IMR-90 (cell line): ENCODE measurements around the gene CD6. TPM values are rescaled to one million over a fixed set of nuclear protein-coding genes. Genes with fewer than 3 reads are reported as not detected.

Source experiments
- ATAC-seq: fragments of 200-7000 bp; cut with Tn5 transposase; 2 replicates; pipeline ENCODE4 v1.9.1; 2020; ENCODE audit warnings: low read depth, mild to moderate bottlenecking, moderate library complexity
- BruUV-seq: library from RNA; stranded (reverse); fragments of 400-500 nt; replicated peaks from 2 replicates; lab custom pipeline; 2021; lab: Mats Ljungman, UMichigan
- CTCF ChIA-PET: fragments of 300-600 bp; formaldehyde crosslinking; extraction: SDS; loops from one replicate; lab custom pipeline; 2021; ENCODE audit warnings: antibody characterized with exemption; lab: Yijun Ruan, JAX
- POLR2A ChIA-PET: fragments of 300-600 bp; sonication (Branson Sonifier 250); formaldehyde crosslinking; loops from one replicate; lab custom pipeline; 2022; ENCODE audit warnings: antibody characterized with exemption; ENCODE audit not compliant: unreplicated experiment; lab: Charles Lee
- DNase-seq: peaks from one replicate; pipeline ENCODE4 v3.0.0; 2013
- H2AFZ ChIP-seq: replicated peaks from 2 replicates; pipeline ENCODE3; 2013; ENCODE audit warnings: low read length, mild to moderate bottlenecking; ENCODE audit not compliant: poor library complexity
- H2AK5ac ChIP-seq: 2 replicates; pipeline ENCODE4 v1.6.1; 2013; ENCODE audit warnings: low read depth, low read length, inconsistent platforms
- H2AK9ac ChIP-seq: replicated peaks from 2 replicates; pipeline ENCODE3; 2013; ENCODE audit warnings: mild to moderate bottlenecking, low read depth, low read length, moderate library complexity; ENCODE audit not compliant: poor library complexity
- H2BK120ac ChIP-seq: 2 replicates; pipeline ENCODE4 v1.6.1; 2013; ENCODE audit warnings: low read depth, low read length, inconsistent platforms
- H2BK15ac ChIP-seq: 3 replicates; pipeline ENCODE4 v1.6.1; 2013; ENCODE audit warnings: low read depth, low read length, inconsistent platforms
- H2BK20ac ChIP-seq: 2 replicates; pipeline ENCODE4 v1.6.1; 2013; ENCODE audit warnings: low read depth, mild to moderate bottlenecking, inconsistent platforms, low read length, moderate library complexity
- H2BK5ac ChIP-seq: 2 replicates; pipeline ENCODE4 v1.6.1; 2013; ENCODE audit warnings: mild to moderate bottlenecking, low read depth, low read length, inconsistent platforms; ENCODE audit not compliant: poor library complexity, severe bottlenecking
- H3K14ac ChIP-seq: replicated peaks from 2 replicates; pipeline ENCODE4 v1.6.1; 2013; ENCODE audit warnings: low read depth, low read length, inconsistent platforms
- H3K18ac ChIP-seq: 2 replicates; pipeline ENCODE4 v1.6.1; 2013; ENCODE audit warnings: low read depth, low read length, control low read depth
- H3K23ac ChIP-seq: 2 replicates; pipeline ENCODE4 v1.6.1; 2013; ENCODE audit warnings: low read depth, low read length, inconsistent platforms
- H3K27ac ChIP-seq: 2 replicates; pipeline ENCODE4 v1.5.1; 2013; ENCODE audit warnings: mild to moderate bottlenecking, control low read depth, low read length; ENCODE audit not compliant: insufficient read depth
- H3K27me3 ChIP-seq: 2 replicates; pipeline ENCODE4 v1.6.1; 2013; ENCODE audit warnings: low read length; ENCODE audit not compliant: control insufficient read depth, insufficient read depth
- H3K36me3 ChIP-seq: 2 replicates; pipeline ENCODE4 v1.6.1; 2013; ENCODE audit warnings: low read length, mixed read lengths; ENCODE audit not compliant: control insufficient read depth, insufficient read depth
- H3K4ac ChIP-seq: 2 replicates; pipeline ENCODE4 v1.6.1; 2013; ENCODE audit warnings: low read depth, low read length, inconsistent platforms
- H3K4me1 ChIP-seq: 2 replicates; pipeline ENCODE4 v1.6.1; 2013; ENCODE audit warnings: low read length, mixed read lengths; ENCODE audit not compliant: control insufficient read depth, insufficient read depth
- H3K4me2 ChIP-seq: 2 replicates; pipeline ENCODE4 v1.6.1; 2013; ENCODE audit warnings: low read depth, mild to moderate bottlenecking, control low read depth, low read length, moderate library complexity
- H3K4me3 ChIP-seq: 2 replicates; pipeline ENCODE4 v1.5.1; 2013; ENCODE audit warnings: low read depth, mild to moderate bottlenecking, control low read depth, low read length, moderate library complexity; ENCODE audit not compliant: insufficient read depth
- H3K56ac ChIP-seq: 2 replicates; pipeline ENCODE4 v1.6.1; 2013; ENCODE audit warnings: low read length, inconsistent platforms; ENCODE audit not compliant: insufficient read depth; ENCODE audit errors: extremely low read depth
- H3K79me1 ChIP-seq, 2 experiments: 2 replicates each; pipeline ENCODE4 v1.6.1; 2013; ENCODE audit warnings: low read length in 2 of 2, inconsistent platforms in 1 of 2, low read depth in 1 of 2
- H3K9ac ChIP-seq: 2 replicates; pipeline ENCODE4 v1.6.1; 2013; ENCODE audit warnings: low read depth, low read length, control low read depth
- H3K9me1 ChIP-seq: 2 replicates; pipeline ENCODE4 v1.6.1; 2013; ENCODE audit warnings: low read length, inconsistent platforms; ENCODE audit not compliant: insufficient read depth
- H3K9me3 ChIP-seq: 2 replicates; pipeline ENCODE4 v1.6.1; 2013; ENCODE audit warnings: low read length; ENCODE audit not compliant: control insufficient read depth, insufficient read depth
- H4K20me1 ChIP-seq: 2 replicates; pipeline ENCODE4 v1.6.1; 2013; ENCODE audit warnings: low read length, inconsistent platforms; ENCODE audit not compliant: insufficient read depth
- H4K5ac ChIP-seq: 2 replicates; pipeline ENCODE4 v1.6.1; 2013; ENCODE audit warnings: mild to moderate bottlenecking, low read depth, low read length, control low read depth
- H4K8ac ChIP-seq, 2 experiments: 2 replicates each; pipeline ENCODE4 v1.6.1; 2013; ENCODE audit warnings: low read depth in 2 of 2, low read length in 2 of 2, control low read depth in 1 of 2, inconsistent platforms in 1 of 2
- H4K91ac ChIP-seq: 2 replicates; pipeline ENCODE4 v1.6.1; 2013; ENCODE audit warnings: low read depth, low read length, inconsistent platforms; ENCODE audit not compliant: insufficient read depth
- BHLHE40 ChIP-seq: fragments of 150-350 bp; IDR thresholded peaks from 2 replicates; pipeline ENCODE4 v1.6.1; 2016; ENCODE audit warnings: mild to moderate bottlenecking, low read depth, low read length
- CEBPB ChIP-seq: IDR thresholded peaks from 2 replicates; pipeline ENCODE4 v1.6.1; 2012; ENCODE audit warnings: low read depth, low read length, improper control_type of control experiment
- MAZ ChIP-seq: IDR thresholded peaks from 2 replicates; pipeline ENCODE4 v1.6.1; 2012; ENCODE audit warnings: low read depth, mild to moderate bottlenecking, low read length, improper control_type of control experiment, moderate library complexity, borderline replicate concordance
- MXI1 ChIP-seq: IDR thresholded peaks from 2 replicates; pipeline ENCODE4 v1.6.1; 2012; ENCODE audit warnings: low read depth, mild to moderate bottlenecking, low read length, moderate library complexity, borderline replicate concordance
- NFE2L2 ChIP-seq: fragments of 150-350 bp; IDR thresholded peaks from 2 replicates; pipeline ENCODE4 v1.6.1; 2016; ENCODE audit warnings: low read depth, mild to moderate bottlenecking, low read length
- RCOR1 ChIP-seq: IDR thresholded peaks from 2 replicates; pipeline ENCODE4 v1.6.1; 2012; ENCODE audit warnings: mild to moderate bottlenecking, low read length, improper control_type of control experiment; ENCODE audit not compliant: insufficient replicate concordance
- WGBS, 2 experiments: methylation state at CpG; one replicate each; pipeline versions ENCODE4 v1.1.5 to v1.1.7; 2013; ENCODE audit warnings: missing lambda C conversion rate in 2 of 2; ENCODE audit not compliant: insufficient read length in 1 of 2; ENCODE audit errors: extremely low coverage in 2 of 2; 5-methylcytosine and 5-hydroxymethylcytosine counted together
- dilution Hi-C: fragments of 300-500 bp; cut with HindIII; formaldehyde crosslinking; loops from one replicate; pipeline ENCODE4 v1.14.3; 2018; ENCODE audit warnings: low sequenced_read_pairs; ENCODE audit not compliant: unreplicated experiment
- in situ Hi-C: fragments of 300-500 bp; cut with MboI; formaldehyde crosslinking; loops from 3 replicates; pipeline ENCODE4 v1.14.3; 2019; ENCODE audit warnings: low sequenced_read_pairs, inconsistent platforms, mixed read lengths
- intact Hi-C: fragments of 100-400 bp; cut with micrococcal nuclease; formaldehyde crosslinking; loops from 2 replicates; pipeline ENCODE4 v1.10.0; 2022
- polyA plus RNA-seq, 3 experiments: library from polyadenylated mRNA; depleted of rRNA; stranded (reverse); fragments of >200 nt; gene quantifications; 2 replicates each; pipeline ENCODE4 v1.2.3, GENCODE V29; 2012; ENCODE audit warnings: low replicate concordance in 1 of 3
- total RNA-seq: library from RNA; depleted of rRNA; stranded (reverse); fragments of >200 nt; gene quantifications from 2 replicates; pipeline ENCODE4 v1.2.3, GENCODE V29; 2012
- TF ChIP-seq, protein P1 (sequence below): fragments of 150-350 bp; IDR thresholded peaks from 2 replicates; pipeline ENCODE4 v1.6.1; 2016; ENCODE audit warnings: low read depth, mild to moderate bottlenecking, low read length, moderate library complexity, borderline replicate concordance
- TF ChIP-seq, protein P2 (sequence below): fragments of 150-350 bp; IDR thresholded peaks from 2 replicates; pipeline ENCODE4 v1.6.1; 2017; ENCODE audit warnings: mild to moderate bottlenecking, antibody characterized with exemption, low read length, low read depth

Gene CD6
- total and polyA plus RNA-seq, 2 of the 4 experiments (the other 2 are of a cell fraction), result not detected

DNA sequence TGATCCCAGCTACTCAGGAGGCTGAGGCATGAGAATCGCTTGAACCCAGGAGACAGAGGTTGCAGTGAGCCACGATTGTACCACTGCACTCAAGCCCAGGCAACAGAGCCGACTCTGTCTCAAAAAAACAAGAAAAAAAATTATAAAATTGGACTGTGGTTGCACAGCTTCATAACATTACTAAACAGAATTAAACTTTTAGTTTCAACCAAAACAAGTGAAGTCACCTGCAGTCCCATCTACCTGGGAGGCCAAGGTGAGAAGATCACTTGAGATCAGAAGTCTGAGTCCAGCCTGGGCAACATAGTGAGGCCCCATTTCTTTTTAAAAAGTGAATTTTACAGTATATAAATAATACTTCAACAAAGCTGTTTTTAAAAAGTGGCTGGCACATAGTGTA is 83.0 kb downstream of the CD6 start:
- Histone ChIP-seq H2BK20ac (no peak overlapping the region), H3K4ac (no peak overlapping the region), H3K36me3 (no peaks in the 10 kb centered on the region), H3K79me1 (no peaks in the 10 kb centered on the region), H3K23ac (no peak overlapping the region), H3K18ac (no peak overlapping the region), H3K9ac (no peak overlapping the region), H3K14ac (no peak overlapping the region), H2BK15ac (no peak overlapping the region), H3K4me3 (no peak overlapping the region), H3K4me2 (no peak overlapping the region), H3K56ac (no peak overlapping the region), H3K27ac (no peak overlapping the region), H2AFZ (no peak overlapping the region), H4K20me1 (no peaks in the 10 kb centered on the region), H3K4me1 (no peaks in the 10 kb centered on the region), H3K27me3 (peaks cover 36% of the 10 kb centered on the region), H4K91ac (no peak overlapping the region), H2BK120ac (no peak overlapping the region), H2AK9ac (no peak overlapping the region), H2BK5ac (no peak overlapping the region), H3K9me3 (no peaks in the 10 kb centered on the region), H3K9me1 (no peaks in the 10 kb centered on the region), H4K8ac (no peak overlapping the region), H2AK5ac (no peak overlapping the region), H4K5ac (no peak overlapping the region)
- ATAC-seq (no peak), DNase-seq (no peak)
- ChIA-PET CTCF (no interaction called here), POLR2A (no interaction called here)
- dilution Hi-C loops, result no loop called here
- no TSS peak for BruUV-seq
- WGBS, 2 experiments, result no CpG with 5 or more reads among the region's 3 CpGs
- TF ChIP-seq MAZ (no peak), CEBPB (no peak), RCOR1 (no peak), NFE2L2 (no peak), MXI1 (no peak), BHLHE40 (no peak)
- TF ChIP-seq, protein P1, sequence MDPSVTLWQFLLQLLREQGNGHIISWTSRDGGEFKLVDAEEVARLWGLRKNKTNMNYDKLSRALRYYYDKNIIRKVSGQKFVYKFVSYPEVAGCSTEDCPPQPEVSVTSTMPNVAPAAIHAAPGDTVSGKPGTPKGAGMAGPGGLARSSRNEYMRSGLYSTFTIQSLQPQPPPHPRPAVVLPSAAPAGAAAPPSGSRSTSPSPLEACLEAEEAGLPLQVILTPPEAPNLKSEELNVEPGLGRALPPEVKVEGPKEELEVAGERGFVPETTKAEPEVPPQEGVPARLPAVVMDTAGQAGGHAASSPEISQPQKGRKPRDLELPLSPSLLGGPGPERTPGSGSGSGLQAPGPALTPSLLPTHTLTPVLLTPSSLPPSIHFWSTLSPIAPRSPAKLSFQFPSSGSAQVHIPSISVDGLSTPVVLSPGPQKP, result no peak
- TF ChIP-seq, protein P2, sequence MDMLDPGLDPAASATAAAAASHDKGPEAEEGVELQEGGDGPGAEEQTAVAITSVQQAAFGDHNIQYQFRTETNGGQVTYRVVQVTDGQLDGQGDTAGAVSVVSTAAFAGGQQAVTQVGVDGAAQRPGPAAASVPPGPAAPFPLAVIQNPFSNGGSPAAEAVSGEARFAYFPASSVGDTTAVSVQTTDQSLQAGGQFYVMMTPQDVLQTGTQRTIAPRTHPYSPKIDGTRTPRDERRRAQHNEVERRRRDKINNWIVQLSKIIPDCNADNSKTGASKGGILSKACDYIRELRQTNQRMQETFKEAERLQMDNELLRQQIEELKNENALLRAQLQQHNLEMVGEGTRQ, result no peak
- in situ Hi-C loops, result no loop called here
- intact Hi-C loops, result no loop called here
